ENCODE data around the gene BHLHA15.
A peak's percentile ranks its signal among the peaks of the same experiment; 100 is the strongest.

The BHLHA15 gene

GRCh38 chr7:98250789-98251188, 39.5 kb downstream of the BHLHA15 start:
- no peak for DNase-seq

DNA sequence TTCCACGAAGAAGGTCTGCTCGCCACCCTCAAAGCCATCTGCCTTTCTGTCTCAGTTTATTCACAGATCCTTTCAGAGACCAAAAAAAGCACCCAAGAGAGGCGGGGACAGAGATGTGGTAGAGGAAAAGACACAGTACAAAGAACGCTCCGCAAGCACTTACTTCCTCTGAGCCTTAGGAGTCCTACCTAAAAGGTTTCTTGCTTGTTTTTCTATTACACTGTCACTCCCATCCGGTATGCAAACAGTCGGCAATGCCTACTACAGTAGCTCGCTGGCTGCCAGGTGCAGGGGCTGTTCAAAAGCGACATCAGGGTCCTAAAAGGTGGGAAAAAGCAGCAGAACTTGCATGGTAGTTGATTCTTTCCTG, 40.0 kb downstream of the BHLHA15 start:
- DNase-seq, result no peak

DNA sequence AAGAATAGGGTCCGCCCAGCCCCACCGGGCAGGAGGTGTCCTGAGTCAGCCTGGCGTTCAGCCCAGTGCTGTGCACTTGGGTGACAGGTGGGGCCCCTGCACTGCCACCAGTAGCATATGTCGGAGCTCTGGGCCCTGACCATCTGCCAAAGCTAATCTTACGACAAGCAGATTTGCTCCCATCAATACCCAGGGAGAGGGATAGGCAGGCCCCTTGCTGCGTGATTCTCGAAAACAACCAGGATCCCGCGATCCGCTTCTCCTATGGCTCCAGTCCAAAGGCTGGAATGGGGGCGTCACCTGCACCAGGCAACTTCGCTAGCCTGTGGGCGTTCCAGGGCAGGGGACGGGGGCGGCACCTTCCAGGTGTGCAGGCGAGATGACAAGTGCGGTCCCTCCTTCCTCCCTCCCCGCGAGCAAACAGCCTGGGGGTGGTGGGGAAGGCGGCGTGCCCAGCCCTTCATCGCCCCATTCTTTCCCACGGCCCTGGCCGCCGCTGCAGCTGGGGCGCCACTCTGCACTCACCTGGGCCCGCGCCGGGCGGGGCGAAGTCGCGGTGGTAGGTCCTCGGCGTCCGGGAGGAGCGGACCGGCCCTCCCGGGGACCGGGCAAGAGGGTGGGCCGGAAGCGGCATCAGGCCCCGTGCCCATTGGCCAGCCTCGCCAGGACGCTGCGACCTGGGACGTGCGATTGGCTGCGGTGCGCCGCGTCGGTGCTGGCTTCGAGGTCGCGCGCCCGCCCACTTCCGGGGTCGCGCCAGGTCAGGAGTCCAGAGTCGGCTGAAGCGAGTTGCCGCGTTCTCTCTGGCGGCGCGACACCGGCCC, 40.6 kb downstream of the BHLHA15 start, which contains the start of gene TECPR1:
TECPR1 (minus strand) TSS at position 632 of the 824 bp plus-strand sequence. CDS start 6,086 bp downstream, outside the sequence.
- DNase-seq, result peak; percentile 91

DNA sequence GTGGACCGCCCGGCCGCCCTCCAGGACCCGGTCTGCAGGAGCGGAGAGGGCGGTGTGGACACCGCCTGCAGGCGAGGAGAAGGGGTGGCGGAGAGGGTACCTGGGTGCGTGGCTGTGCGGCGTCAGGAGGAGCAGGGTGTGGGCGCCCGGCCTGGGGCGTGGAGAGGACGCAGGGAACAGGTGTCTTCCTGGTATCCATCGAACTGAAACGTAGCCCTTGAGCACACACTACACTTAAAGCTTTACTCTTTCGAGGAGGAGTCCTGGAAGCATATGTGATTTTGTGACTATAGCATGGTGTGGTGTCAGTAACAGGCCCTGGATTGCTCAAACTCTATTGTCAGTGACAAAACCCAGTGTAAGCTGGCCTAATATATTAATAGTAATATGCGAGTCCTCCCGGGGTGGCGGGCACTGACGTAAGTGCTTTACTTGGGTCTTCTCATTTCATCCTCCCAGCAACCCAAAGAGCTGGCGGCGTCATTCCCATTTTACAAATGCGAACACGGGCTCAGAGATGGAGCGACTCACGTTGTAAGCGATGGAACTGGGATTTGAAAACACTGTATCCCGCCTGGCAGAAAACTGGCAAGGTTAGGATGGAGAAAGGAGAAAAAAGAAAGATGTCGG, 41.3 kb downstream of the BHLHA15 start:
- no peak for DNase-seq

DNA sequence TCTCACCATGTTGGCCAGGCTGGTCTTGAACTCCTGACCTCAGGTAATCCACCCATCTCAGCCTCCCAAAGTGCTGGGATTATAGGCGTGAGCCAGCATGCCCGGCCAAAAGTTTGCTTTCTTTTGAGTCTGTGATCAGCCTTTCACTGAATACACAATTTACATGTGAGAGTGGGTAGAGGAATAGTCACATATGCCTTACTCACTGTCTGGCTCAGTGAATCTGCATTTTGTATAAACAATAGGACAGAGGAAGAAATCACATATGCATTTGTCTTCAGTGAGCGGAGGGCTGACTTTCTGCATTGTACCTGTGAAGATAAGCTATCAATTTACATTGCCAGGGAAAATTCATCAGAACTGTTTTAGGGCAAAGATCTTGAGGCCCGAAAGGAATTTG, 43.3 kb downstream of the BHLHA15 start:
- no peak for DNase-seq

DNA sequence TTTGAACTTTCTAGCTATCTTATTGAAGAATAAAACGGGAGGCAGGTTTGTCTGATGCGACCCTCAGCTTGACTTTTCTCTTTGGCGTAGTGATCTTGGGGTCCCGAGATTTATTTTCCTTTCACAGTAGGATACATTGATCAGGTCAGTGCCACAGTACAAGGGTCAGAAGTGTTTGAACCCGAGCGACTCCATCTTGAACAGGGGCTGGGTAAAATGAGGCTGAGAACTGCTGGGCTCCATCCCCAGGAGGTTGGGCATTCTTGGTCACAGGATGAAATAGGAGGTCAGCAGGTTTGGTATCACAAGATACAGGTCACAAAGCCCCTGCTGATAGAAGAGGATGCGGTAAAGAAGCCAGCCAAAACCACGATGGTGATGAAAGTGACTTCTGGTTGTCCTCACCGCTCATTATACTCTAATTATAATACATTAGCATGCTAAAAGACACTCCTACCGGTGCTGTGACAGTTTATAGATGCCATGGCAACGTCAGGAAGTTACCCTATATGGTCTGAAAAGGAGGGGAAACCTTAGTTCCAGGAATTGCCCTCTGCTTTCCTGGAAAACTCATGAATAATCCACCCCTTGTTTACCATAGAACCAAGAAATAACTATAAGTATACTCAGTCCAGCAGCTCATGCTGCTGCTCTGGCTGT, 43.8 kb downstream of the BHLHA15 start:
- no peak for DNase-seq

DNA sequence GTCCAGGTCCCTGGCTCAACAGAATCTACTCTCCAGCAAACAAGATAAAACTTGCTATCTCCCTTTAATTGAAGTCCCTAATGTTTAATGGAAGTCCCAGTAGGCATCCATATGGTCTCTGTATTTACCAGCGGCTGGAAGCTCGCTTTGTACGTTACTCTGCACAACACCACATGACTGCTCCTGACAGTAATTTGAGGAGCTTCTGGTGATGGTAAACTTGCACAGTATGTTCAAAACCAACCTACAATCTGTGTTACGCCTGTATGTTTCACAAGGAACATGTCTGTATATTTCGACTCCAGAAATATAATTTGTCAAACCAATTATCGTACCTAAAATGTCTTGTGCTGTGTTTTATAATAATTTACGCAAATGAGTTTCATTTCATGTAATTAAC, 45.2 kb downstream of the BHLHA15 start:
- no peak for DNase-seq

DNA sequence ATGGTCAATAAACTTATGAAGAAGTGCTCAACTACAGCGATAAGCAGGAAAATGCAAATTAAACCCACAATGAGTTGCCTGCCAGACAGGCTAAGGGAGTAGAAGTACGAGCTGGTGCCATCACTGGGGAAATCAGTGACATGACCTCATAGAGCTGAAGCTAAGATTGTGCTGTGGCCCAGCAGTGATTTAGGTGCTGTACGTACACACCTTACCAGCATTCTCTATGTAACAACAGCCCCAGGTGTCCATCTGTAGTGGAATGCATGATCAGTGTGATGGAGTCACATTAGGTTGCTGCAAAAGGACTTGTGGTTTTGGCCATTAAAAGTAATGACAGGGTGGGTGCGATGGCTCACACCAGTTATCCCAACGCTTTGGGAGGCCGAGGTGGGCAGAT, 46.5 kb downstream of the BHLHA15 start:
- DNase-seq, result no peak
